NCI-H774 (cell line): ENCODE measurements around the gene PCDHGC4.
A peak's percentile ranks its signal among the peaks of the same experiment; 100 is the strongest.

Experiments
- DNase-seq: peaks from one replicate; lab custom pipeline; 2025; lab: John Stamatoyannopoulos, UW

PCDHGC4 gene

GRCh38 chr5:141484641-141485311, at the start of gene PCDHGC4:
Gene PCDHGC4, plus strand, starts transcription at chr5:141485030. Its CDS starts 144 bp downstream, at chr5:141485174.
- DNase-seq: peak; percentile 20

- DNase-seq: no peak
These were observed 47.6 kb upstream of the PCDHGC4 start for GRCh38 chr5:141437221-141437620.

DNA sequence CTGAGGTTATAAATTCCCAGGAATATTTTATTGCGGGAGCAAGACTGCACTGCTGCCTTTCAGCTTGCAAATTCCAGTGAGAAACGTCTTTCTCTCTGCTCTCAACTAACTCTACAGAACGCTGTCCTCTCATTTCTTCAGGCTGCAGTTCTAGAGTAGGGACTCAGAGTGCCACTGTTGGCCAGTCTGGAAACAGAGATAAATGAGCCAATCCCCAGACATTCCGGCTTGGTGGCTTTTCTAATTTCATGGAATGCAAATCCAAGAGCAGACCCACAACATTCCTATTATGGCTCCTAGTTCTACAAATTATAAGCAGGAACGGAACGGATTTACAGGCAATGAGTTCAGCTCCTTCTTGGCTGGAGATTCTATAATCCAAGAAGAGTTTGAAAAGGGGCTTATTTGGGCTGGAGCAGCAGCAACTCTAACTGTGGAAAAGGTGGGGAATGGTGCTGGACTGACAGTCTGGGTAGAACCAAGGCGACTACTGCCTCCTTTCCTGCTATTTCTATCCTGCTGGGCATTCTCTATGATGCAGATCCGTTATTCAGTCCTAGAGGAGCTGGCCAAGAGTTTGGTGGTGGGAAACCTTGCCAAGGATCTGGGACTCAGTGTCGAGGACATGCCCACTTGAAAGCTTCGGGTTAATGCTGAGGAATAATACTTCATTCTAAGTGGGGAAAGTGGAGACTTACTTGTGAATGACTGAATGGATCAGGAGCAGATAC, 45.3 kb upstream of the PCDHGC4 start:
- no peak for DNase-seq

GRCh38 chr5:141440341-141440740, 44.5 kb upstream of the PCDHGC4 start:
- no peak for DNase-seq

GRCh38 chr5:141441571-141442170, 43.2 kb upstream of the PCDHGC4 start:
- DNase-seq: no peak

- DNase-seq: no peak
These were observed 19.5 kb upstream of the PCDHGC4 start for GRCh38 chr5:141465351-141465750.

GRCh38 chr5:141475625-141476131, 9.2 kb upstream of the PCDHGC4 start, which contains the start of gene PCDHGC3:
Gene PCDHGC3, plus strand, starts transcription at chr5:141475966. Its CDS starts 151 bp downstream, at chr5:141476117.
- peak; percentile 65 for DNase-seq

DNA sequence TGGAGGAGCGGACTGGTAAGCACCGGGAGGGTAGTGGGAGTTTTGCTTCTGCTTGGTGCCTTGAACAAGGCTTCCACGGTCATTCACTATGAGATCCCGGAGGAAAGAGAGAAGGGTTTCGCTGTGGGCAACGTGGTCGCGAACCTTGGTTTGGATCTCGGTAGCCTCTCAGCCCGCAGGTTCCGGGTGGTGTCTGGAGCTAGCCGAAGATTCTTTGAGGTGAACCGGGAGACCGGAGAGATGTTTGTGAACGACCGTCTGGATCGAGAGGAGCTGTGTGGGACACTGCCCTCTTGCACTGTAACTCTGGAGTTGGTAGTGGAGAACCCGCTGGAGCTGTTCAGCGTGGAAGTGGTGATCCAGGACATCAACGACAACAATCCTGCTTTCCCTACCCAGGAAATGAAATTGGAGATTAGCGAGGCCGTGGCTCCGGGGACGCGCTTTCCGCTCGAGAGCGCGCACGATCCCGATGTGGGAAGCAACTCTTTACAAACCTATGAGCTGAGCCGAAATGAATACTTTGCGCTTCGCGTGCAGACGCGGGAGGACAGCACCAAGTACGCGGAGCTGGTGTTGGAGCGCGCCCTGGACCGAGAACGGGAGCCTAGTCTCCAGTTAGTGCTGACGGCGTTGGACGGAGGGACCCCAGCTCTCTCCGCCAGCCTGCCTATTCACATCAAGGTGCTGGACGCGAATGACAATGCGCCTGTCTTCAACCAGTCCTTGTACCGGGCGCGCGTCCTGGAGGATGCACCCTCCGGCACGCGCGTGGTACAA, 8.5 kb upstream of the PCDHGC4 start:
- DNase-seq: peak; percentile 5

GRCh38 chr5:141477044-141477575, 7.7 kb upstream of the PCDHGC4 start:
- DNase-seq: no peak

- DNase-seq: no peak
These were observed 7.0 kb upstream of the PCDHGC4 start for GRCh38 chr5:141477815-141478214.

DNA sequence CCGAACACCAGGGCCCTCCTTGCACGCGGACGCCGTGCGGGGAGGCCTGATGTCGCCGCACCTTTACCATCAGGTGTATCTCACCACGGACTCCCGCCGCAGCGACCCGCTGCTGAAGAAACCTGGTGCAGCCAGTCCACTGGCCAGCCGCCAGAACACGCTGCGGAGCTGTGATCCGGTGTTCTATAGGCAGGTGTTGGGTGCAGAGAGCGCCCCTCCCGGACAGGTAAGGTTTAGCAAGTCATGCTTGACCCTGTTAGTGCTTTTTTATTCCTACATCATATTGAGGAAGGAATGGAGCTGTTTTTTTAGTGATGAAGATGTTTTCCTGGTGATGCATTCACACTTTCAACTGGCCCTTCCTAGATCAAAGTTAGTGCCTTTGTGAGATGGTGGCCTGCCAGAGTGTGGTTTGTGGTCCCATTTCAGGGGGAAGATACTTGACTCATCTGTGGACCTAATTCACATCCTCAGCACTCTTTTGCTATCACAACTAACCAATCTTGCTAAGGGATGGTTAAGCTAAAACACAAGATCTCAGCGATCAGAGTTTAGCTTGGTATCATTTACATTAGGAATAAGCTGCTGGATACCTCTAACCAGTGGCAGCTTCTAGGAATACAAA, 6.4 kb upstream of the PCDHGC4 start:
- peak; percentile 20 for DNase-seq

DNA sequence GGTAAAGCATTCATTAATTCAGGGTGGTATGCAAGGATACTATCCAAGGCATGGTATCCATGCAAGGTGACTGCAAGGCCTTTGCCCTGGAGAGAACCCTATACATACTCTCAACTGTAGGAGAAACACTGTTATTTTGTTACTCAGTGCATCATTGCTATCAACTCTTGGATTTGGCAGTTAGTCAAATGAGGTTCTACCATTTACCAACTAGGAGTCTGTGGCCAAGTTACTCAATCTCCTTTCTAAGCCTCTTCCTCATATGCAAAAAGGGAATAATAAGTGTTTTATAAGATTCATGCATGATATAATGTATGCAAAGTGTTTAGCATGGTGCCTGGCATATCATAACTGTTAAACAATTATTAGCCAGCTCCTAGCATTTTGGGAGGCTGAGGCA, 5.1 kb upstream of the PCDHGC4 start:
- DNase-seq: no peak

GRCh38 chr5:141483902-141484301, 928 bp upstream of the PCDHGC4 start:
- no peak for DNase-seq

DNA sequence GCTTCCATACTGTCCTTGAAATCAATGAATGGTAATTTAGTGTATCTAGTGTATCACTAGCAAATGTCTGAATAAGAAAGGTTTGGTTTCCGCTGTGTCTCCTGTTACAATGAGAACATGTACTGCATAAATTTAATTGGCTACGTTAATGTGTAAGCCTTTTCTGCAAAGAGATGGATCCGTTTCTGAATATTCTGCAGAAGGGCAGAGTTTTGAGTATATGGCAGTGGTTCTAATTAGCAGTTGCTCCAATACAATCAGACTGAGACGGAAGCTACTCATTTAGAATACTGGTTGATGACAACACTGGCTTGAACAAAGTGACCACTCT, 555 bp upstream of the PCDHGC4 start:
- DNase-seq: no peak

- DNase-seq: no peak
These were observed 658 bp downstream of the PCDHGC4 start for GRCh38 chr5:141485321-141486055.

DNA sequence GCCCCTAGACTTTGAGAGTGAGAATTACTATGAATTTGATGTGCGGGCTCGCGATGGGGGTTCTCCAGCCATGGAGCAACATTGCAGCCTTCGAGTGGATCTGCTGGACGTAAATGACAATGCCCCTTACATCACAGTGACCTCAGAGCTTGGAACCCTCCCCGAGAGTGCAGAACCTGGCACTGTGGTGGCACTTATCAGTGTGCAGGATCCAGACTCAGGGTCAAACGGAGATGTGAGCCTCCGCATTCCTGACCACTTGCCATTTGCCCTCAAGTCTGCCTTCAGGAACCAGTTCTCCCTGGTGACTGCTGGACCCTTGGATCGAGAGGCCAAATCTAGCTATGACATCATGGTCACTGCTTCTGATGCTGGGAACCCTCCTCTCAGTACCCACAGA, 1.3 kb downstream of the PCDHGC4 start:
- DNase-seq: no peak

- no peak for DNase-seq
These were observed 2.3 kb downstream of the PCDHGC4 start for GRCh38 chr5:141487131-141487530.

DNA sequence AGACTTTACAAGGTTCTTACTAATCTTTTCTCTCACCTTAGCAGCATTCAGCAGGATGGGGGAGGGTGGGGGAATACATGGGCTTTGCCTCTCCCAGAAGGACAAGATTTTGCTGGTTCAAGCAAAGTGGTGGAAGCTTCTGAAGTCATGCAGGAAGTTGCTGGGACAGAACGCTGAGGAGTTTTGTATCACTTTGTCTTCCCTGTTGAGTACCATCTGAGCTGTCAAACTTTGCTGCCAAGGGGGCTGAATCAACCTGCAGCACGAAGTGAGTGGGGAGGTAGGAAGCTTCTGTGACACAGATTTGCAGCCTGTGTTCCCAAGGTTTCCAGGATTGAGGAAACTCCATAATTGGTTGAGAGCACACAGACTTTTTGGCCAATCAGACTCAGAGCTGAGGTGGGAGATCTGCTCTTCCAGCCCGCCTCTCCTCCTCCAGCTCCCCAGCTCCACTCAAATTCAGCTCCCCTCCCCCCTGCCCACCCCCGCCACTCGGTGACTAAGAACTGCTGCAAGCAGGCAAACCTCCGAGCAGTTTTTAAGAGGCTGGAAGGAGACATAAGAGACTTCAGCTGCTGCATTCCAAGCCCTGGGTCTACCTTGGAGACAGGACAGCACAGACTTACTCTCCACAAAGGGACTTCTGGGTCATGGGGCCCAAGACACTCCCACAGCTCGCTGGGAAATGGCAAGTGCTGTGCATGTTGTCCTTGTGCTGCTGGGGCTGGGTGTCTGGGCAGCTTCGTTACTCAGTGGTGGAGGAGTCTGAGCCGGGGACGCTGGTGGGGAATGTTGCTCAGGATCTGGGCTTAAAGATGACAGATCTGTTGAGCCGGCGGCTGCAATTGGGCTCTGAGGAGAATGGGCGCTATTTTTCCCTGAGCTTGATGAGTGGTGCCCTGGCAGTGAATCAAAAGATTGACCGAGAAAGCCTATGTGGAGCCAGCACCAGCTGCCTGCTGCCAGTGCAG, 4.0 kb downstream of the PCDHGC4 start, which contains the start of gene PCDHGC5:
Gene PCDHGC5 (plus strand): TSS at position 491 of the 971 bp plus-strand sequence. CDS start 160 bp downstream, at position 651.
- no peak for DNase-seq

DNA sequence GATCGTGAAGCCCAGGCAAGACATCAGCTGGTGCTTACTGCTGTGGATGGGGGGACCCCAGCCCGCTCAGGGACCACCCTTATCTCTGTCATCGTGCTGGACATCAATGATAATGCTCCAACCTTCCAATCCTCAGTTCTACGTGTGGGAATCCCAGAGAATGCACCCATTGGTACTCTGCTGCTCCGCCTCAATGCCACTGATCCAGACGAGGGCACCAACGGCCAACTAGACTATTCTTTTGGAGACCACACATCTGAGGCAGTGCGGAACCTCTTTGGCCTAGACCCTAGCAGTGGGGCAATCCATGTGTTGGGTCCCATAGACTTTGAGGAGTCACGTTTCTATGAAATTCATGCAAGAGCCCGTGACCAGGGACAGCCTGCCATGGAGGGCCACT, 5.0 kb downstream of the PCDHGC4 start:
- no peak for DNase-seq
